Measurements from ENCODE around the gene PSMG4.

PSMG4 gene

GRCh38 chr6:3277851-3278416, 19.2 kb downstream of the PSMG4 start:
- no peak for DNase-seq

DNA sequence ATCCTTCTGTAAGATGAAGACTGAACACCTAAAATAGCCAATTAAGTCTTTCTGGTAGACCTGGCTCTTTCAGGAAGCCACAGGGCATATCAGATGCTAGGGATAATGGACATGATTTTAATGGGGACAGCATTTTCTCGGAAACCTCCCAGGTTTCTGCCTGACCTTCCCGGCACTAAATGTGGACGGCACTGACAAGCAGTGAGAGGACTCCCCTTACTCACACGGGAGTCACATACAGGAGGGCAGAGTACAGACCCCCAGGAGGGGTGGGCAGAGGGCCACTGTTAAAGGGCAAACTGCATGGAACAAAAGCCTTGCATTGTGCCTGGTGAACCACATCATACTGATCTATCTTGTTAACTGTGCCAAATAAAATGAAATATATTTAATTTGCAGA, 19.9 kb downstream of the PSMG4 start:
- no peak for DNase-seq

DNA sequence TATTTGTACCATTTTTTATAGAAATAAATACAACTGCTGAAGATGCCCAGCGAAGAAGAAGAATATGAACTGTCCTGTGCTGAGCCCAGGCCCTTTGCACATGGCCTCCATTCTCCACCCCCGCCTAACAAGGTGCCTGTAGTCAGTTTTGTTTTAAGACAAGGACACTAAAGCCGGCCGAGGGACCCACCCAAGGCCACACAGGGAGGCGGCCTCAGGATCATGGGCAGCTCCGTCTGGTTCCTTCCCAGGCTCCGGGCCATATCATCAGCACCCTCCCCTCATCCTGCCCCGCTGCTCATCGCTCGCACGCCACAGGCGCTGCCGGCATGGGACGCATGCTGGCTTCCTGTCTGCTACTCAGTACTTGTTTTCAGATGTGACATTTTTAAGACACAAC, 21.3 kb downstream of the PSMG4 start:
- DNase-seq: no peak

DNA sequence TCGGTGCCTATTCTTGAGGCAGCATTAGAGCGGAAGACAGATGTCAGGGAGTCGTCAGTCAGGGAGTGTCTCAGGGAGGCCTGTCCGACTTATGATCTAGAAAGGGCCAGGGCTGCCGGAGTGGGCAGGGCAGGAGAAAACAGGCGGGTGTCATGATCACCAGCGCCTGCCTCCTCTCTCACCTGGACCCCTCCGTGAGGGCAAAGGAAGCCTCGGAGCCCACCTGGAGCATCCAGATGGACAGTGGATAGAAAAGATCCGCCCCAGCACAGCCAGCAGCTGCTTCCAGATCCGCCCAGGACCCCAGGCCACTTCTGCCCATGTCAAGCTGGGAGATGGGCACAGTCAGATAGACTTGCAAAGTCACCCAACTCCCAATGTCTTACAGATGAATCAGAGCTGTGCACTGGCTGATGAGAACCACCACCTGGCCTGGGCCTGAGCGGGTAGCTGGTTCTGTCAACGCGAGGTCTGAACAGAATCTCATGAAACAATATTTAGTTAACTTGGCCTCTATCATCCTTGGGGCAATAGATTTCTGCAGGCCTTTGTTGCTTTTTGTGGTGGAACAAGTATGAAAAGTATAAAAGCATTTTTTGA, 22.2 kb downstream of the PSMG4 start:
- no peak for DNase-seq

DNA sequence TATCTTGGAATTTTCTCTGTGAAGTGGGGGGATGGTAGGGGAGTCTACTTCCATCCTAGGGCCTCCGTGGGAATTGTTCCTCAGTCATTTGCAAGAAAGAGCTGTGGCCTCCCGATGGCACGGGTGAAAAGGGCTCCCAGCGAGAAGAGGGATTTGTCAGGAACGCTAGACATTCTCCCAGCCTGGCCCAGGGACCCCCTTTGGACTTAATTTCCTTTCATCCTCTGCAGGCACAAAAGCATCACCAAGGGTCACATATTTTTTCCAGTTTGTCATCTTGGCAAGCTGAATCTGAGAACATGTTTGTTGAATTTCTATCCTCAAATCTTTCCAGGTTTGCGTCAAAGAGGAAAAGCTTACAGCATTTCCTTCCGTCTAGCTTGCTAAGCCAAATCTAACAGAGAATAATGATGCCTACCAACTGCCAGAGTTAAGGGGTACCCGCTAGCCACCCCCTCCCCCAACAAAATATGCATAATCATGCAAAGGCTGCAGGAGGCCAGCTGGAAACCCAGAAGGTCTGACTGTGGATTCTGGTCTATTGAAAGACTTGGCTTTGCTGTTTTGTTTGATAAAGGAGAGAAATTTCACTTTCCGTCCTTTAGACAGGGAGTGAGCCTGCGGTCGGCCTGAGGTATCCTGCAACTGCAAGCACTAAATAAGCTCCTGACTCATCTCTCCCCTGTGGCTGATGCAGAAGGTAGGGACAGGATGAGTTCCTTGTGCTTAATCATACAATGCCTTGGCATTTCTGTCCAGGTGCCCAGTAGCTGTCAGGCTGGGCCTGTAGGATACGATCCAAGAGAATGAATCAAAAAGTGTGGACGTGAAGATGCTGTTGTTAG, 23.1 kb downstream of the PSMG4 start:
- DNase-seq: no peak

DNA sequence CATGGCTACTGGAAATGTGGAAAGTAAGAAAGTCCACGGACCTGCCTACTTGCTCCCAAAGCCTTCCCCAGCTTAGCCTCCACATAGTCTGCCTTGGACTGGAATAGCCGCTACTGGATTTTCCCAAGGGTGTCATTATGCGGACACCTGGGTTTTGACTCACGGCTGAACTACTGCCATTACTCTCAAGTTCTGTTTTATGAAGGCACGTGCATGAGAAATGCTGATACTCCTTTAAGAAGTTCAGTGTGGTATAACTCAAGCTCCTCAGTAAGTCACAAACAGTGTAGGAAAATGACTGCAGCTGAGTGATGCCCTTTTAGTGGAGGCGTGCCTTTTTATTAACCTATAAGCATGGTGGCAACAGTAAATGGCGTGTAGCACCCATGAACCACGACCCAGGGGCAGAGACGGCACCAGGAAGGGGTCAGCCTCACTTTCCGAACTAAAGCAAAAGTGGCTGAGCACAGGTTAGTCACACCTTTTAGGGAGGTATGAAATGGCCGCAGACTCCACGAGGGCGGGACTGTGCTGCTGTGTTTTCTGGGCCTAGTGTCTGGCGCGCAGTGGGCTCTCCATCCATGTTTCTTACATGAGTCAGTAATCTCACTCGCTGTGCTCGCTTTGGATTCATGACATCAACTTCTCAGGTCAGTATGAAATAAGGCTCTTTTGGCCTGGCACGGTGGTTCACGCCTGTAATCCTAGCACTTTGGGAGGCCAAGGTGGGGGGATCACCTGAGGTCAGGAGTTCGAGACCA, 23.9 kb downstream of the PSMG4 start:
- no peak for DNase-seq

DNA sequence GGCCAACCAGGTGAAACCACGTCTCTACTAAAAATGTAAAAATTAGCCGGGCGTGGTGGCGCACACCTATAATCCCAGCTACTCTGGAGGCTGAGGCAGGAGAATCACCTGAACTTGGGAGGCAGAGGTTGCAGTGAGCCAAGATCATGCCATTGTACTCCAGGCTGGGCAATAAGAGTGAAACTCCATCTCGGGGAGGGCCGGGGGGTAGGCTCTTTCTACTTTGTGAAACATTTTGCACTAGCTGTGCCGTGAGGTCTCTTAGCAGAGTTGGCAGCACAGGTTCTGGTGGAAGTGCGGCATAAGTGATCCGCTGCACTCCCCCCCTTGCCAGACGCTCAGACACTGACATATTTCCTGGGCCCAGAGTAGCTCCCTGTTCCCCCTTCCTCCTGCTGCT, 24.5 kb downstream of the PSMG4 start:
- DNase-seq: no peak

GRCh38 chr6:3283641-3284435, 25.1 kb downstream of the PSMG4 start:
- DNase-seq: no peak

- DNase-seq: no peak
These were observed 25.7 kb downstream of the PSMG4 start for GRCh38 chr6:3284436-3284876.

GRCh38 chr6:3285049-3285639, 26.4 kb downstream of the PSMG4 start:
- no peak for DNase-seq

DNA sequence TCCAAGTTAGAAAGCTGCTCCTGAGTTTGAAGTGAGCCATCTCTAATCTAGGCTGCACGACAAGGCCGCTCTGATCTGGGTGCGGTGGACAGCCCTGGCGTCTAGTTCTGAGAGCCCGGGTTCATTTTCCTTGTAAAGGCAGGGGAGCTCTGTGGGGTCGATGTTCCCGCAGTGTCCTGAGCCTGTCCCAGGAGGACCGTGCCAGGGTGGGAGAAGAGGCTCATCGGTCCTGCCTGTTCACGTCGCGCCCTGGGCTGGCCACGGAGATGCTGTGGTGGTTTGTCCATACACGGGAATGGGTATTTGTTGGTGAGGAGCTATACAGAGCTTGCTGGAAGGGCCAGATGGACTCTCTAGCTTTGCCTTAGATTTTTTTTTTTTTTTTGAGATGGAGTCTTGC, 27.0 kb downstream of the PSMG4 start:
- DNase-seq: no peak

- no peak for DNase-seq
These were observed 28.0 kb downstream of the PSMG4 start for GRCh38 chr6:3286641-3287171.

DNA sequence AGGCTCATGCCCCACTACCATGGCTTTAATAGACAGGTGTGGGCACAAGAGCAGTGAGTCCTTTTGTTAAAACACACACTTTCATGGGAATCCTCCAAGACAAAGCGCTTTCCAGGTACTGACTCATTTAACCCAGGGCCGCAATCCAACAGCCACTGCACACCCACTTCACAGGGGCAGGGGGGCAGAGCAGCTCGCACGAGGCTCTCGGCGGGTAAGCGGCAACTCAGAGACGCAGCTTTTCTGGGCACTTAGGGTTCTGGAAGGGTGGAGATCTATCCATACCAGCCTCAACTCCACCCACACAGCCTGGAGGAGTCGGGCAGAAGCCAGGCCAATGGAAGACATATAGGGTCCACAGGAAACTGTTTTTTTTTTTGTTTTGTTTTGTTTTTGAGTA, 28.6 kb downstream of the PSMG4 start:
- no peak for DNase-seq

GRCh38 chr6:3287976-3288707, 29.4 kb downstream of the PSMG4 start:
- no peak for DNase-seq

GRCh38 chr6:3288711-3289663, 30.2 kb downstream of the PSMG4 start:
- no peak for DNase-seq

GRCh38 chr6:3289664-3290055, 30.9 kb downstream of the PSMG4 start:
- DNase-seq: no peak

DNA sequence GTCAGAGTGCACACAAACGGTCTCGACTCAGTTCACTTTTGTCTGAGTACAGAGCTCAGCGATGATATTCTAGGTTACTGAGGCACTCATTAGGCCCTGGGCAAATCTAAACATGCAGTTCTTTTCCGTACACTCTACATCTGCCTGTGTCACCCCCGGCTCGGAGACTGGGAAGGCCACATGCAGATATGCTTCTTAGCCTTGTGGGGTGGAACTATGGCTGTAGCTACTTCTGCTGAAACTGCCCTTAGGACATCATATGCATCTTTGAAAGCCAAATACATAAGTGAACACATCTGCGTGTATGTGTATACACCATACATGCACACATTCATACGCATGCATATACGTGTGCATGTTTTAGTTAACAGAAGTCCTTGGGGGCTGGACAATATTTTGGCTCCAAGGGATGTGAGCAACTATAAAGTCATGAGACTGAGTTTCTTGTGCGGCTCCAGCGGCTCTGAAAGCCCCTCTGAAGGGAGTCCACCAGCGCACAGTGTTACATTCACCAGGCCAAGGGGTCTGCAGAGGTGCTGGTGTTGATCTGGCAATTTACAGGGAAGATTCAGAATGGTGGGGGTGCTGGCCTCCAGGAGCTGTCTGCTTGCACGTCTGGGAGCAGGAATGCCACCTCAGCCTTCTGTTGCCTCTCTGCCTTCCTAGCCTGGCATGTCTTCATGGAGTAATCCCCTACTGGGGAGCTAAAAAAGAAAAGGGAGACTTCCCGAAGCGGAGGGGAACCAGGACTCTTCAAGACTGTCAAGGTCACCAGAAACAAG, 31.6 kb downstream of the PSMG4 start:
- no peak for DNase-seq

- DNase-seq: no peak
These were observed 32.1 kb downstream of the PSMG4 start for GRCh38 chr6:3290931-3291211.

DNA sequence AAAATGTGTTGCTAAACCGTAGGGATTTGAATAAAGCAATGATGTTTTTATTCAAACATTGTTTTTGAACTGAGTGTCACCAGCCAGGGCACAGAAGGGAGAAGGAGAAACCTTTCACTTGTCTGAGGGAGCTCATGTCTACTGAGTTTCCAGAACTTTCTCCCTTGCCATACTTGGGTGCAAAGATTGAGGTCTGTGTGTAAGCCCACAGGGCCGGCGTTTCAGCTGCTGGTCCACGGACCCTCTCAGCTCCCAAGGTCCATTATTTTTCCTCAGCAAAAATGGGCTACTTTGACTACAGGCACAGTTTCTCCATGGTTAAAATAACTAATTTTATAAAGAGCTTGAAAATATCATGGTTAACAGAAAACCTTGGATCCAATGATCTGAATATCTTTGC, 32.6 kb downstream of the PSMG4 start:
- DNase-seq: no peak

DNA sequence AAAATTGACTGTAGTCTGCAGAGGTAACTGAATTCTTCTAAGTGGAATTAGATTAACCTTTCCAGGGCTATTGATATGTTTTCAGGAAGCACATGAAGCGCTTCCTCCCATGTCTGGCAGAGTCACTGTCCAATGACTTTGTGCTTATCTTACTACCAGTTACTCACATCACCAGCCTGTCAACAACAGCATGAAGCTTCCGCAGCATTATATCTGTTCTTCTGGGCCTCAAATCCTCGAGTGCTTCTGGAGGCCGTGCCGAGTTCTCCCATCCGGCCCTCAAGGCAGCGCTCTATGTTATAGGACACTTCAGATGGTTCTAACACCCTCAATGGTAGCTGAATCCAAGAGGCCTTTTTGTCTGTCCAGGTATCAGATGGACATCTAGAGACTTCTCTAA, 33.2 kb downstream of the PSMG4 start:
- DNase-seq: no peak

All from activated CD4-positive, alpha-beta T cell treated with anti-CD3 and anti-CD28 coated beads, Interleukin-10, Interleukin-2, amounts not matched to agents 100 ng/mL and 50 ng/mL, durations not matched to agents 16 hours and 8 hours (primary cell).